SK-N-SH (cell line): Measurements from ENCODE around the gene MVB12B. TPM values are rescaled to one million over a fixed set of nuclear protein-coding genes. Genes with fewer than 3 reads are reported as not detected.

Experiments
- CTCF ChIA-PET: fragments of 300-600, 350-600 bp; formaldehyde crosslinking; extraction: SDS; loops from one replicate; lab custom pipeline; 2021; lab: Yijun Ruan, JAX
- POLR2A ChIA-PET: fragments of 350-600 bp; sonication (Branson Sonifier 250); formaldehyde crosslinking; extraction: SDS; loops from one replicate; lab custom pipeline; 2020; ENCODE audit warnings: antibody characterized with exemption, inconsistent platforms; lab: Yijun Ruan, JAX
- DNase-seq: peaks from one replicate; pipeline ENCODE4 v3.0.0; 2012
- H2AFZ ChIP-seq: fragments of 200-600 bp; sonication (generic); 2 replicates; pipeline ENCODE4 v1.8.1; 2016; ENCODE audit warnings: antibody characterized with exemption, mild to moderate bottlenecking, low read depth
- H3F3A ChIP-seq: fragments of 200-600 bp; sonication (generic); replicated peaks from 2 replicates; pipeline ENCODE3; 2016; ENCODE audit warnings: antibody characterized with exemption, mild to moderate bottlenecking; ENCODE audit not compliant: insufficient read depth
- H3K27ac ChIP-seq, 2 experiments: fragments of 200-500 bp in 1 of 2; fragments of 200-600 bp in 1 of 2; sonication (Bioruptor generic) in 1 of 2; sonication (generic), shearing (Covaris generic) in 1 of 2; 2 replicates each; pipeline versions ENCODE4 v1.5.1 to v1.6.1; 2014 to 2016; ENCODE audit warnings: low read depth in 2 of 2, inconsistent platforms in 1 of 2, low read length in 1 of 2, mild to moderate bottlenecking in 1 of 2, mixed read lengths in 1 of 2
- H3K27me3 ChIP-seq: fragments of 200-600 bp; sonication (generic), shearing (Covaris generic); 2 replicates; pipeline ENCODE4 v1.6.1; 2016; ENCODE audit warnings: mixed run types; ENCODE audit not compliant: insufficient read depth
- H3K36me3 ChIP-seq, 2 experiments: fragments of 200-500 bp in 1 of 2; fragments of 200-600 bp in 1 of 2; sonication (Bioruptor generic) in 1 of 2; sonication (generic) in 1 of 2; replicated peaks in 1 of 2; 2 replicates each; pipeline versions ENCODE3 to v1.5.1; 2014 to 2016; ENCODE audit warnings: low read length in 1 of 2, mild to moderate bottlenecking in 1 of 2; ENCODE audit not compliant: insufficient read depth in 2 of 2, control insufficient read depth in 1 of 2
- H3K4me1 ChIP-seq, 2 experiments: fragments of 200-500 bp in 1 of 2; fragments of 200-600 bp in 1 of 2; sonication (Bioruptor generic) in 1 of 2; sonication (generic), shearing (Covaris generic) in 1 of 2; 2 replicates each; pipeline versions ENCODE4 v1.5.1 to v1.6.1; 2014 to 2016; ENCODE audit warnings: low read depth in 1 of 2, low read length in 1 of 2, mixed run types in 1 of 2; ENCODE audit not compliant: insufficient read depth in 2 of 2, control insufficient read depth in 1 of 2
- H3K4me2 ChIP-seq: fragments of 200-600 bp; sonication (generic), shearing (Covaris generic); 2 replicates; pipeline ENCODE4 v1.6.1; 2017; ENCODE audit warnings: mixed run types
- H3K4me3 ChIP-seq, 2 experiments: fragments of 200-500 bp in 1 of 2; fragments of 200-600 bp in 1 of 2; sonication (Bioruptor generic) in 1 of 2; sonication (generic), shearing (Covaris generic) in 1 of 2; 2 replicates each; pipeline versions ENCODE4 v1.5.1 to v1.8.1; 2014 to 2016; ENCODE audit warnings: low read depth in 2 of 2, inconsistent platforms in 1 of 2, low read length in 1 of 2, mild to moderate bottlenecking in 1 of 2, mixed read lengths in 1 of 2, moderate library complexity in 1 of 2
- H3K79me2 ChIP-seq: fragments of 200-600 bp; sonication (generic); 2 replicates; pipeline ENCODE4 v1.8.1; 2017; ENCODE audit warnings: mild to moderate bottlenecking; ENCODE audit not compliant: insufficient read depth
- H3K9ac ChIP-seq: fragments of 200-600 bp; sonication (generic); 2 replicates; pipeline ENCODE4 v1.6.1; 2017; ENCODE audit warnings: mixed run types
- H3K9me2 ChIP-seq: fragments of 200-600 bp; sonication (generic); 2 replicates; pipeline ENCODE4 v1.6.1; 2017; ENCODE audit warnings: mixed run types
- H3K9me3 ChIP-seq: fragments of 200-600 bp; sonication (generic); 2 replicates; pipeline ENCODE4 v1.6.1; 2017; ENCODE audit warnings: mixed run types, mild to moderate bottlenecking, moderate library complexity
- H4K20me1 ChIP-seq: fragments of 200-600 bp; sonication (generic); 2 replicates; pipeline ENCODE4 v1.6.1; 2017; ENCODE audit warnings: mild to moderate bottlenecking, mixed run types; ENCODE audit not compliant: insufficient read depth
- CTCF ChIP-seq: fragments of 200-600 bp; sonication (generic); IDR thresholded peaks from 2 replicates; pipeline ENCODE4 v1.6.1; 2017; ENCODE audit warnings: antibody characterized with exemption, mild to moderate bottlenecking, moderate library complexity
- EP300 ChIP-seq, 2 experiments: IDR thresholded peaks; 2 replicates each; pipeline versions ENCODE4 v1.4.0 to v1.6.1; 2012; ENCODE audit warnings: borderline replicate concordance in 1 of 2, low read depth in 1 of 2, low read length in 1 of 2
- FOSL2 ChIP-seq: IDR thresholded peaks from 2 replicates; pipeline ENCODE4 v1.4.0; 2012; ENCODE audit warnings: low read depth, mild to moderate bottlenecking, moderate library complexity, borderline replicate concordance
- MAX ChIP-seq: IDR thresholded peaks from 2 replicates; pipeline ENCODE4 v1.4.0; 2012; ENCODE audit warnings: low read depth
- MXI1 ChIP-seq: IDR thresholded peaks from 2 replicates; pipeline ENCODE4 v1.6.1; 2012; ENCODE audit warnings: mild to moderate bottlenecking, low read depth, low read length, improper control_type of control experiment
- NFIC ChIP-seq: IDR thresholded peaks from 2 replicates; pipeline ENCODE4 v1.4.0; 2012; ENCODE audit warnings: borderline replicate concordance
- NRF1 ChIP-seq: IDR thresholded peaks from 2 replicates; pipeline ENCODE4 v1.6.1; 2012; ENCODE audit warnings: low read depth, mild to moderate bottlenecking, low read length
- POLR2AphosphoS5 ChIP-seq: IDR thresholded peaks from 2 replicates; pipeline ENCODE4 v1.6.1; 2012; ENCODE audit warnings: low read depth, low read length
- REST ChIP-seq: IDR thresholded peaks from 2 replicates; pipeline ENCODE4 v1.6.1; 2012; ENCODE audit warnings: mild to moderate bottlenecking, low read depth, low read length, moderate library complexity
- RFX5 ChIP-seq: IDR thresholded peaks from 2 replicates; pipeline ENCODE4 v1.6.1; 2012; ENCODE audit warnings: mild to moderate bottlenecking, improper control_type of control experiment, low read length
- SIN3A ChIP-seq: IDR thresholded peaks from 2 replicates; pipeline ENCODE4 v1.6.1; 2012; ENCODE audit warnings: low read depth, mild to moderate bottlenecking, low read length, moderate library complexity, borderline replicate concordance
- TCF12 ChIP-seq: IDR thresholded peaks from 2 replicates; pipeline ENCODE4 v1.4.0; 2012
- USF1 ChIP-seq: IDR thresholded peaks from 2 replicates; pipeline ENCODE4 v1.4.0; 2012; ENCODE audit warnings: low read depth, borderline replicate concordance
- YY1 ChIP-seq: IDR thresholded peaks from 2 replicates; pipeline ENCODE4 v1.4.0; 2012; ENCODE audit warnings: low read depth, mild to moderate bottlenecking
- WGBS: methylation state at CpG from one replicate; pipeline ENCODE4 v1.1.6; 2017; ENCODE audit warnings: low lambda C conversion rate; 5-methylcytosine and 5-hydroxymethylcytosine counted together
- polyA plus RNA-seq, 3 experiments: library from polyadenylated mRNA; depleted of rRNA; stranded (reverse); fragments of >200 nt; gene quantifications; 2 replicates each; pipeline ENCODE4 v1.2.3, GENCODE V29; 2012

The MVB12B gene
- polyA plus RNA-seq, 1 of the 3 experiments (the other 2 are of a cell fraction), result 5.1 TPM

- TF ChIP-seq SIN3A (no peak), YY1 (no peak), MAX (no peak), POLR2AphosphoS5 (no peak), RFX5 (no peak), FOSL2 (no peak), CTCF (no peak)
Measured at GRCh38 chr9:126488881-126489404, 162.3 kb downstream of the MVB12B start (continued).

GRCh38 chr9:126489581-126490213 is 163.1 kb downstream of the MVB12B start:
- 95% methylated on average over 13 of the region's 20 CpGs for WGBS
- CTCF ChIA-PET, result interaction anchor here (2.1 to 16.1 kb wide), 8 partner anchors 8 to 1081 kb away, joined by 6 to 739 read pairs (median 26); no protein-coding TSS in a partner anchor

More at GRCh38 chr9:126489581-126490213, 163.1 kb downstream of the MVB12B start:
- no peak overlapping the region for H3K4me2 ChIP-seq
- no peaks in the 10 kb centered on the region for H4K20me1 ChIP-seq
- TF ChIP-seq SIN3A (no peak), USF1 (no peak), TCF12 (no peak), EP300 (IDR thresholded peaks at IDR 0.05; ENCODE audit: borderline replicate concordance in 1 of 2, low read depth in 1 of 2, low read length in 1 of 2) (no peak), FOSL2 (no peak), MXI1 (no peak), POLR2AphosphoS5 (no peak), NRF1 (no peak), RFX5 (no peak), NFIC (no peak), REST (no peak)
- TF ChIP-seq, all 33 proteins: peak for 0
- H3K9me3 ChIP-seq, result no peaks in the 10 kb centered on the region
- DNase-seq, result no peak
- H3K4me1 ChIP-seq, result no peaks in the 10 kb centered on the region
- no peaks in the 10 kb centered on the region for H3K9me2 ChIP-seq
- no peak overlapping the region for H3K4me3 ChIP-seq
- no peak overlapping the region for H3K27ac ChIP-seq
- H3K36me3 ChIP-seq, result no peaks in the 10 kb centered on the region
- no peaks in the 10 kb centered on the region for H3K79me2 ChIP-seq
- POLR2A ChIA-PET, result no interaction called here
- no peak overlapping the region for H3K9ac ChIP-seq
- H3F3A ChIP-seq, result no peaks in the 10 kb centered on the region
- H2AFZ ChIP-seq, result no peak overlapping the region
- H3K27me3 ChIP-seq, result no peaks in the 10 kb centered on the region
